Stimulated activated CD8-positive, alpha-beta memory T cell treated with anti-CD3 and anti-CD28 coated beads, Interleukin-4, amount 100 ng/mL, for 24 hours (primary cell): ENCODE measurements around the gene ZNF681.
"Not testable (repeated sequence)": the region's sequence is repeated elsewhere in the genome, so short reads cannot be mapped to it uniquely, and the experiment has no call there.

Experiments
- DNase-seq: peaks from one replicate; pipeline ENCODE4 v3.0.0-alpha.2; 2020; ENCODE audit warnings: low read depth

ZNF681 gene

GRCh38 chr19:23758187-23759074 is at the start of gene ZNF681:
ZNF681 (minus strand) TSS chr19:23758891; CDS start chr19:23758749, 142 bp downstream.
- DNase-seq: peak; percentile 75

- DNase-seq: no peak
These were observed 46.0 kb upstream of the ZNF681 start for GRCh38 chr19:23804676-23805075.

DNA sequence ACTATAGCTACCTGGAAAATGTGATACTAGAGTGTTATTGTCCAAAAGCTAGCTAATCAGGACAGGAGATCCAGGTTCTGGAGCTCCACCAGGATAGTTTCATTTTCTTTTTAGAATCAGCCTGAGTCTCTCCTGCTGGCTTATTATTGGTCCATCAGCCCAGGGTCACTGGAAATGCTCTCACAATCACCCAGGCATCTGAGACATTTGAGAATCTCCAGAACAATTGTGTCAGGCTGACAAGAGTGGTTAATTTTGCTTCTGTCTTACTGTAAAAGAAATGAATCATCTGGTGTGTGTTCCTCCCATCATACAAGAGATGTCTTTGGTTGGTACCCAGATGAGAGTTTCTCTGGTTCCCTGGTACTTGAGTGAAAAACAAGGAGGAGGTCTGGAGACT is 43.6 kb upstream of the ZNF681 start:
- DNase-seq: no peak

DNA sequence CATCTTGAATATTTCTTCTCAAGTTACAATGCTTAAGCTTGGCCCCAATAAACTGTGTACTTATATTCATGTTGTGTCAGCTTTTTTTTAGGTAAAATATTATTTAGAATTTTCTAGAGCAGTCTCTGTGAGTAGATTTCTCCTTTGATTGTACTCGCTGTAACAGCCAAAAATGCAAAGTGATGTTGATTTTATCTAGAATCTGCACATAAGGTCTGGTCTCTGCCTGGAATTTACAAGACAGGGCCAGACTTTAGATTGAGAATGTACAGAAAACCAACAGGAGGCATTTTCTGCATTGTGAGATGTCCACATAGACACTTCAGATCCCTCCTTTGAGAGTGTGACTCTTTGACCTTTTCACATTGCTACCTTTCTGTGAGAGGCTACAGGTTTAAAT is 43.1 kb upstream of the ZNF681 start:
- DNase-seq: no peak

DNA sequence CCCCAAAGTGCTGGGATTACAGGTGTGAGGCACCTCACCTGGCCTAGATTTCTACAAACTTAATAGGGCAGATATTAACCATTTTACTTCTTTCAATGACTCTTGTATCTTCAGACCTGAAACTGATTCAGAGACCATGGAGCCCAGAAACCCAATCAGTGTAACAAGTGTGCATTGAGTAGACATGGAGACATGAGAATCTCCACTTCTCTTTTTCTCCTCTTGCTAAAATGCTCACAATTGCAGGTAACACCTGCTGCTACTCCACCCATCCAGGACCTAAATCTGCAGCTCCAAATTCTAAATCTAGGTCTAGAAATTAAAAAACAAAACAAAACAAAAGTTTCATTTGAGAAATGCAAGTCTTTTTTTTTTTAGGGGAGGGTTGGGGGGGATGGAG is 42.2 kb upstream of the ZNF681 start:
- no peak for DNase-seq

- no peak for DNase-seq
These were observed 41.6 kb upstream of the ZNF681 start for GRCh38 chr19:23800271-23800670.

- DNase-seq: no peak
These were observed 40.6 kb upstream of the ZNF681 start for GRCh38 chr19:23799321-23799720.

DNA sequence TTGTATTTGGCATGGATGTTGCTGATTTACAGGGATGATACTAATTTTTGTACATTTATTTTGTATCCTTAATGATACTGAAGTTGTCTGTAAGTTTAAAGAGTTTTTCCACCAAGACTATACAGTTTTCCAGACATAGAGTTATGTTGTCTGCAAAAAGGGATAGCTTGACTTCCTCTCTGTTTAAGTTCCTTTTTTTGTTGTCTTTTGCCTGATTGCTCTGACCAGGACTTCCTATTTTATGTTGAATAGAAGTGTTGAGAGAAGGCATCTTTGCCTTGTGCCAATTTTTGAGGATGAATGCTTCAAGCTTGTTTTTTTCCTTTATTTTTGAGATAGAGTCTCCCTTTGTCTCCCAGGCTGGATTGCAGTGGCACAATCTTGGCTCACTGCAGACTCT is 36.8 kb upstream of the ZNF681 start:
- DNase-seq: no peak

GRCh38 chr19:23792784-23793183 is 34.1 kb upstream of the ZNF681 start:
- DNase-seq: no peak

- no peak for DNase-seq
These were observed 32.2 kb upstream of the ZNF681 start for GRCh38 chr19:23790641-23791488.

DNA sequence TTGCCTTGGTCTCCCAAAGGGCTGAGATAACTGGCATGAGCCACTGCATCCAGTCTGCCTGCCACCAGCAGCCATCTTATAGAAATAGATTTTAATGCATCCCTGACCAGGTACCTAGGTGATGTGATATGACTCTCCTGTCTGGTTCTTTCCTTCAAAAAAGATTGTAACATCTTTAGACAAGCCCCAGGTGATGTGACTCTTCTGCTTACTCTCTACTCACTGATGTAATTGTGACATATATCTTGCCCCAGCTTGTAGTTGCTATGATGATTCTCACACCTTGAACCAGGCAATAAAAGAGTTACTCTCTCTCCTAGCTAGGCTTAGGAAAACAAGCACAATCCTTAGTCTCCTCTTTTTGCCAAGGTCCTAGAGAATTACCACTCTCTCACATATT is 30.6 kb upstream of the ZNF681 start:
- no peak for DNase-seq

DNA sequence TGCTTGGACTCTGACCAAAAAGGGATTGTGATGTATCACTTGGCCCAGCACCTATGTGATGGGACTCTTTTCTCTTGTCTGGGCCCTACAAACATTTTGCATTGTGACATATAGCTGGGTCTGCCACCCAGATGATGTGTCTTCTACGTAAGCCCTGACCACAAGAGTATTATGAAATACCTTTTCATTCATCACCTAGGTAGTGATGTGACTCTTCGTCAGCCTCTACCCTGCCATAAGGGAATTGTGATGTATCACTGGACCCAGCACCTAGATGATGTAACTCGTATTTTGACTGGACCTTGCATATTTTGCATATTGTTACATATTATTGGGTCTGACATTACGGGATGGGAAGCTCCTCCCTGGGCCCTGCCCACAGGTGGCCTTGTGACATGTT is 29.7 kb upstream of the ZNF681 start:
- DNase-seq: no peak

- DNase-seq: no peak
These were observed 28.4 kb upstream of the ZNF681 start for GRCh38 chr19:23787106-23787505.

GRCh38 chr19:23785982-23786381 is 27.3 kb upstream of the ZNF681 start:
- DNase-seq: no peak

DNA sequence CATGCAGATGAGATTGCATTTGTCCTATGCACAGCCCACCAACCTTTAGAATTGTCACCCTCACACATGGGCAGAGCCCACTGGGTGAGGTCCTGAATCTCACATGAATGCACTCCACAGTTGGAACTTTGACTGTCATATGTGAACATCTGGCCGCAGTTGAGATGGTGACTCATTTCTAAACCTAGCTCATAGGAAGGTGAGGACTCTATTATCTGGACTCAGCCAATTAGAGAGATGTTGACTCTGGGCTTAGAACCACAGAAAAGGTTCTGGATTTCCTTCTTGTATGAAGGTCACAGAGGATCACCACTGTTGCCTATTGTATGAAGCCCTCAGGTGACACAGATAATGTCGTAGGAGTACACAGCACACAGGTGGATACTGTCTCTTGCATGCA is 25.6 kb upstream of the ZNF681 start:
- no peak for DNase-seq

DNA sequence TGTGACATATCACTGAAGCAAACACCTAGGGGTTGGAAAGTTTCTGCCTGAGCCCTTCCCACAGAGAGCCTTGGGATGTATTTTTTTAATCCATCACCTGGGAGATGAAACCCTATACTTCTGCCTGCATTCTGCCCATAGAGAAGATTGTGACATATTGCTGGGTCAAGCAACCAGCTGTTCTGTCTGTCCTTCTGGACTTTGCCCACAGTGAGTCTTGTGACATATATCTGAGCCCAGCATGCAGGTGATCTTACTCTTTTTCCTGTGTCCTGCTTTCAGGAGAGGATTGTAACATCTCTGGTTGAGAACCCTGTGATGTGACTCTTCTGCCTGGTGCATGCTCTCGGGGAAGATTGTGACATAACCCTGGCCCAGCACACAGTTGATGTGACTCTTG is 24.9 kb upstream of the ZNF681 start:
- DNase-seq: no peak

DNA sequence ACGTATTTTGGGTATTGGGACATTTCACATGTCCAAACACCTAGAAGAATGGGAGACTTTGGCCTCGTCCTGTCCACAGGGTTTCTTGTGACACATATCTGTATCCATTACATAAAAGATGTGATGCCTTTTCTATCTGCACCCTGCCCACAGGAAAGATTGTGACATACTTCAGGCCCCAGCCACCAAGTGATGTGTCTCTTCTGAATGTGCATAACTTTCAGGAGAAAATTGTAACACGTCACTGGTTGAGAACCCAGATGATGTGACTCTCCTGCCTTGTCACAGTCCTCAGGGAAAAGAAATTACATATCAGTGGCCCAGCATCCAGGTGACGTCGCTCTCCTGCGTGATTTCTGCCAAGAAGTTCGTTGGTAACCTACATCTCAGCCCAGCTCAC is 21.0 kb upstream of the ZNF681 start:
- DNase-seq: no peak

GRCh38 chr19:23778566-23778965 is 19.9 kb upstream of the ZNF681 start:
- no peak for DNase-seq

DNA sequence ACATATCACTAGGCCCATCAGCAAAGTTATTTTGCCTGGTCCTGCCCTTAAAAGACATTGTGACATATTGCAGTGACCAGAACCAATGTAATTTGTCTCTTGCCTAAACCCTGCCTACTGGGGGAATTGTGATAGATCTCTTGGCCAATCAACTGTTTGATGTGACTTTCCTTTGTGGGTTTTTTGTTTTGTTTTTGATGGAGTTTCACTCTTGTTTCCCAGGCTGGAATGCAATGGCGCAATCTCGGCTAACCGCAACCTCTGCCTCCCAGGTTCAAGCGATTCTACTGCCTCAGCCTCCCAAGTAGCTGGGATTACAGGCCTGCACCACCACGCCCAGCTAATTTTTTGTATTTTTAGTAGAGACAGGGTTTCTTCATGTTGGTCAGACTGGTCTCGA is 19.3 kb upstream of the ZNF681 start:
- not testable (repeated sequence) for DNase-seq

- no peak for DNase-seq
These were observed 18.5 kb upstream of the ZNF681 start for GRCh38 chr19:23777216-23777615.

DNA sequence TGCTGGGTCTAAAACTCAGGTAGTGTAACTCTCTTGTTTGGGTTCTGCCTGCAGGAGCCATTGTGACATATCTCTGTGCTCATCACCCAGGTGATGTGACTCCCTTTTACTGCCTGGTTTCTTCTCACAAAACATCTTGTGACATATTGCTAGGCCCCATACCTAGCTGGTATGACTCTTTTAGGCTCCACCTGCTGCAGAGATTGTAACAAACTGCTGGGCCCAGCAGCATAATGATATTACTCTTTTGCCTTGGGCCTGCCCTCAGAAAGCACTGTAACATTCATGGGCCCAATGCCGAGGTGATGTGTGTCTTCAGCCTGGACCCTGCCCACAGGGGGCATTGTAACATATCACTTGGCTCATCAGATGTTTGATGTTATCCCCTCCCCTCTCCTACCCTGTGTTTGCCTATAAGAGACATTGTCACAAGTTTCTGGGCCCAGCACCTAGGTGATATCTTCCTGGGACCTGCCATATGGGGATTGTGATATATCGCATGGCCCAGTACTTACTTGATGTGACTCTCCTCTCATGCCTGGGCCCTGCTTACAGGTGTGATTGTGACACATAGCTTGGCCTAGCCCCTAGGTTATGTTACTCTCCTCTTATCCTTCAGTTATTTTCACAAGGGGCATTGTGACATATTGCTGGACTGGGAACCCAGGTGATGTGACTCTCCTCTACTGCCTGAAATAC is 18.0 kb upstream of the ZNF681 start:
- DNase-seq: no peak

GRCh38 chr19:23774524-23774971 is 15.9 kb upstream of the ZNF681 start:
- DNase-seq: no peak
